HCEC 1CT (cell line): Measurements from ENCODE around the gene XPO1.
"Not testable (repeated sequence)": the region's sequence is repeated elsewhere in the genome, so short reads cannot be mapped to it uniquely, and the experiment has no call there.

Experiments used
- DNase-seq: peaks from one replicate; pipeline ENCODE4 v3.0.0-alpha.2; 2017

Gene XPO1

GRCh38 chr2:61530749-61531148 is 7.4 kb downstream of the XPO1 start:
- no peak for DNase-seq

- no peak for DNase-seq
Measured at GRCh38 chr2:61529944-61530735, 8.0 kb downstream of the XPO1 start.

GRCh38 chr2:61520261-61520660 is 17.9 kb downstream of the XPO1 start:
- no peak for DNase-seq

- no peak for DNase-seq
Measured at GRCh38 chr2:61512768-61513398, 25.3 kb downstream of the XPO1 start.

- DNase-seq: no peak
Measured at GRCh38 chr2:61510674-61511671, 27.2 kb downstream of the XPO1 start.

- no peak for DNase-seq
Measured at GRCh38 chr2:61504949-61505348, 33.2 kb downstream of the XPO1 start.

GRCh38 chr2:61499060-61499459 is 39.1 kb downstream of the XPO1 start:
- DNase-seq: no peak

- DNase-seq: no peak
Measured at GRCh38 chr2:61493523-61493942, 44.6 kb downstream of the XPO1 start.

- DNase-seq: no peak
Measured at GRCh38 chr2:61492476-61492875, 45.7 kb downstream of the XPO1 start.

GRCh38 chr2:61485281-61485680 is 52.9 kb downstream of the XPO1 start:
- no peak for DNase-seq

- DNase-seq: no peak
Measured at GRCh38 chr2:61478086-61478485, 60.1 kb downstream of the XPO1 start.

GRCh38 chr2:61476929-61477589 is 61.1 kb downstream of the XPO1 start:
- not testable (repeated sequence) for DNase-seq

GRCh38 chr2:61471905-61472805 is 66.0 kb downstream of the XPO1 start:
- peak; percentile 11 for DNase-seq

GRCh38 chr2:61470965-61471904 is 66.9 kb downstream of the XPO1 start, which contains the start of gene USP34:
Gene USP34, minus strand, starts transcription at chr2:61471087. Its CDS starts 395 bp downstream, at chr2:61470692.
- DNase-seq: peak; percentile 95

GRCh38 chr2:61470122-61470951 is 67.8 kb downstream of the XPO1 start:
- DNase-seq: peak; percentile 77

GRCh38 chr2:61469424-61470121 is 68.6 kb downstream of the XPO1 start:
- DNase-seq: peak; percentile 14

GRCh38 chr2:61468231-61468630 is 69.9 kb downstream of the XPO1 start:
- DNase-seq: not testable (repeated sequence)

- DNase-seq: no peak
Measured at GRCh38 chr2:61465045-61465444, 73.1 kb downstream of the XPO1 start.
